HepG2 (cell line): Measurements from ENCODE around the gene PAPSS2. TPM values are rescaled to one million over a fixed set of nuclear protein-coding genes. Genes with fewer than 3 reads are reported as not detected.

Experiments
- AKNA ChIP-seq: sonication (generic); formaldehyde crosslinking; IDR thresholded peaks from 2 replicates; pipeline ENCODE4 v1.4.0; 2020; ENCODE audit warnings: missing genetic modification reagents, borderline replicate concordance
- CAMTA2 ChIP-seq: sonication (generic); formaldehyde crosslinking; IDR thresholded peaks from 2 replicates; pipeline ENCODE4 v1.4.0; 2020; ENCODE audit warnings: mild to moderate bottlenecking, missing genetic modification reagents, borderline replicate concordance
- FOXA1 ChIP-seq, 2 experiments: fragments of 450-650 bp in 1 of 2; sonication (generic) in 1 of 2; formaldehyde crosslinking in 1 of 2; IDR thresholded peaks; 2 replicates each; pipeline versions ENCODE4 v1.4.0 to v1.6.1; 2016 to 2020; ENCODE audit warnings: missing genetic modification reagents in 1 of 2
- NFAT5 ChIP-seq: sonication (generic); formaldehyde crosslinking; IDR thresholded peaks from 2 replicates; pipeline ENCODE4 v1.4.0; 2020; ENCODE audit warnings: missing genetic modification reagents
- PHF20 ChIP-seq: sonication (generic); formaldehyde crosslinking; IDR thresholded peaks from 2 replicates; pipeline ENCODE4 v1.5.0; 2020; ENCODE audit warnings: mild to moderate bottlenecking, missing genetic modification reagents
- REST ChIP-seq, 2 experiments: IDR thresholded peaks; 2 replicates each; pipeline ENCODE4 v1.6.1; 2011 to 2012; ENCODE audit warnings: low read length in 2 of 2, borderline replicate concordance in 1 of 2, low read depth in 1 of 2, mild to moderate bottlenecking in 1 of 2, moderate library complexity in 1 of 2
- TBL1XR1 ChIP-seq: fragments of 150-350 bp; IDR thresholded peaks from 2 replicates; pipeline ENCODE4 v1.6.1; 2014; ENCODE audit warnings: borderline replicate concordance, low read length; ENCODE audit not compliant: partially characterized antibody
- ZNF264 ChIP-seq: sonication (generic); formaldehyde crosslinking; IDR thresholded peaks from 2 replicates; pipeline ENCODE4 v1.4.0; 2020; ENCODE audit warnings: missing genetic modification reagents
- ZNF562 ChIP-seq: sonication (generic); formaldehyde crosslinking; IDR thresholded peaks from 2 replicates; pipeline ENCODE4 v1.8.0; 2022; ENCODE audit warnings: missing genetic modification reagents, borderline replicate concordance
- ZSCAN12 ChIP-seq: sonication (generic); formaldehyde crosslinking; IDR thresholded peaks from 2 replicates; pipeline ENCODE4 v1.9.0; 2021; ENCODE audit warnings: mild to moderate bottlenecking, missing genetic modification reagents
- ZSCAN5A ChIP-seq: sonication (generic); formaldehyde crosslinking; IDR thresholded peaks from 2 replicates; pipeline ENCODE4 v1.8.0; 2022; ENCODE audit warnings: mild to moderate bottlenecking, missing genetic modification reagents, borderline replicate concordance
- polyA plus RNA-seq, 8 experiments: library from polyadenylated mRNA; depleted of rRNA in 3 of 8; stranded (reverse) in 7 of 8; unstranded in 1 of 8; fragments of >200 nt; fragmentation: Illumina TruSeq in 4 of 8; extraction: Trizol in 4 of 8; gene quantifications; 2 replicates each; pipeline versions ENCODE4 v1.2.1 to v1.2.3, GENCODE V29; 2011 to 2016; ENCODE audit warnings: low read depth in 4 of 8, missing spikeins in 1 of 8, mixed read lengths in 1 of 8; ENCODE audit not compliant: insufficient read depth in 1 of 8
- total RNA-seq, 5 experiments: library from RNA; depleted of rRNA; stranded (reverse); fragments of >200 nt; fragmentation: Illumina TruSeq; extraction: Trizol; gene quantifications; 2 replicates each; pipeline ENCODE4 v1.2.3, GENCODE V29; 2016; ENCODE audit warnings: low read depth in 1 of 5

The PAPSS2 gene
- total and polyA plus RNA-seq, 2 of the 13 experiments (the other 11 are each of a cell fraction or from before 2014, with no cell fraction given) = 0.11 to 0.12 TPM

GRCh38 chr10:87618566-87619423 lies 40.9 kb upstream of the PAPSS2 start (continued):
- TF ChIP-seq NFAT5 (CRISPR knock-in tag) (no peak), ZNF562 (CRISPR knock-in tag) (0 out of 2 replicates have a peak, but pooled peaks have one; percentile 16), PHF20 (CRISPR knock-in tag) (no peak), ZSCAN12 (CRISPR knock-in tag) (no peak), CAMTA2 (CRISPR knock-in tag) (no peak), FOXA1 (IDR thresholded peaks at IDR 0.05) (peak; percentile 87), FOXA1 (CRISPR knock-in tag; IDR thresholded peaks at IDR 0.05) (peak; percentile 99), TBL1XR1 (peak; percentile 47), ZNF264 (0 out of 2 replicates have a peak, but pooled peaks have one; percentile 30), REST (IDR thresholded peaks at IDR 0.05; ENCODE audit: borderline replicate concordance in 1 of 2, low read depth in 1 of 2, low read length in 2 of 2) (peak in 1 of 2 experiments; percentile 70; a peak in 1 of 4 replicates), AKNA (no peak), ZSCAN5A (CRISPR knock-in tag) (peak; percentile 81; the same call in 1 of the 2 replicates)
